Trophoblast cell (in vitro differentiated cells and primary cell): ENCODE measurements around the gene VWA8.

Source experiments
- DNase-seq, 2 donors: peaks; one replicate each; pipeline ENCODE4 v3.0.0-alpha.2; 2016
- H2AFZ ChIP-seq: 2 replicates; pipeline ENCODE4 v1.6.1; 2013; ENCODE audit warnings: low read length, moderate library complexity, mild to moderate bottlenecking; ENCODE audit not compliant: insufficient read depth, poor library complexity
- H2AK5ac ChIP-seq: 2 replicates; pipeline ENCODE4 v1.6.1; 2013; ENCODE audit warnings: mild to moderate bottlenecking, low read length
- H2BK120ac ChIP-seq: 2 replicates; pipeline ENCODE4 v1.6.1; 2013; ENCODE audit warnings: low read length, mild to moderate bottlenecking, moderate library complexity; ENCODE audit not compliant: insufficient read depth, poor library complexity
- H2BK12ac ChIP-seq: 2 replicates; pipeline ENCODE4 v1.6.1; 2013; ENCODE audit warnings: mild to moderate bottlenecking, low read length, moderate library complexity
- H2BK5ac ChIP-seq: 2 replicates; pipeline ENCODE4 v1.6.1; 2013; ENCODE audit warnings: low read length, low read depth, moderate library complexity, mild to moderate bottlenecking; ENCODE audit not compliant: poor library complexity
- H3K14ac ChIP-seq: 2 replicates; pipeline ENCODE4 v1.6.1; 2013; ENCODE audit warnings: mild to moderate bottlenecking, low read length
- H3K18ac ChIP-seq: 2 replicates; pipeline ENCODE4 v1.6.1; 2013; ENCODE audit warnings: mild to moderate bottlenecking, low read length
- H3K23ac ChIP-seq: 2 replicates; pipeline ENCODE4 v1.6.1; 2013; ENCODE audit warnings: low read length
- H3K27ac ChIP-seq: 2 replicates; pipeline ENCODE4 v1.5.1; 2013; ENCODE audit warnings: low read depth, mild to moderate bottlenecking, inconsistent platforms, low read length, moderate library complexity
- H3K27me3 ChIP-seq: 2 replicates; pipeline ENCODE4 v1.6.1; 2013; ENCODE audit warnings: inconsistent platforms, mild to moderate bottlenecking, low read length, moderate library complexity; ENCODE audit not compliant: insufficient read depth
- H3K36me3 ChIP-seq, 2 experiments: 1 replicate in 1 of 2; 2 replicates in 1 of 2; pipeline ENCODE4 v1.6.1; 2013; ENCODE audit warnings: low read length in 2 of 2, mild to moderate bottlenecking in 2 of 2, moderate library complexity in 1 of 2; ENCODE audit not compliant: insufficient read depth in 2 of 2, control insufficient read depth in 1 of 2
- H3K4ac ChIP-seq: 2 replicates; pipeline ENCODE4 v1.6.1; 2013; ENCODE audit warnings: low read depth, mild to moderate bottlenecking, low read length, moderate library complexity
- H3K4me1 ChIP-seq, 2 experiments: 1 replicate in 1 of 2; 2 replicates in 1 of 2; pipeline ENCODE4 v1.6.1; 2013; ENCODE audit warnings: low read length in 2 of 2, mild to moderate bottlenecking in 2 of 2, moderate library complexity in 1 of 2; ENCODE audit not compliant: insufficient read depth in 2 of 2, control insufficient read depth in 1 of 2
- H3K4me2 ChIP-seq: 2 replicates; pipeline ENCODE4 v1.6.1; 2013; ENCODE audit warnings: inconsistent platforms, mild to moderate bottlenecking, low read length, moderate library complexity
- H3K4me3 ChIP-seq: 2 replicates; pipeline ENCODE4 v1.5.1; 2013; ENCODE audit warnings: mild to moderate bottlenecking, low read depth, low read length, inconsistent platforms
- H3K79me1 ChIP-seq: one replicate; pipeline ENCODE4 v1.6.1; 2013; ENCODE audit warnings: low read length
- H3K79me2 ChIP-seq: 2 replicates; pipeline ENCODE4 v1.6.1; 2013; ENCODE audit warnings: low read length, mild to moderate bottlenecking; ENCODE audit not compliant: control insufficient read depth, insufficient read depth, poor library complexity
- H3K9ac ChIP-seq: 2 replicates; pipeline ENCODE4 v1.6.1; 2013; ENCODE audit warnings: mild to moderate bottlenecking, low read length
- H3K9me3 ChIP-seq: 2 replicates; pipeline ENCODE4 v1.6.1; 2013; ENCODE audit warnings: low read depth, mild to moderate bottlenecking, control low read depth, inconsistent platforms, low read length; ENCODE audit not compliant: insufficient read depth
- H4K12ac ChIP-seq: 2 replicates; pipeline ENCODE4 v1.6.1; 2013; ENCODE audit warnings: low read depth, mild to moderate bottlenecking, low read length, moderate library complexity
- H4K8ac ChIP-seq: 2 replicates; pipeline ENCODE4 v1.6.1; 2013; ENCODE audit warnings: low read depth, mild to moderate bottlenecking, low read length, moderate library complexity
- H4K91ac ChIP-seq: one replicate; pipeline ENCODE4 v1.6.1; 2013; ENCODE audit warnings: low read depth, mild to moderate bottlenecking, low read length, moderate library complexity
- WGBS: extraction: QIAGEN DNeasy Blood & Tissue Kit; methylation state at CpG from one replicate; pipeline ENCODE4 v1.1.7; 2013; ENCODE audit warnings: missing lambda C conversion rate; ENCODE audit not compliant: insufficient read length, insufficient coverage; ENCODE audit errors: extremely low coverage; 5-methylcytosine and 5-hydroxymethylcytosine counted together

The VWA8 gene

GRCh38 chr13:41606646-41607045 lies 354.3 kb downstream of the VWA8 start:
- Histone ChIP-seq H3K27me3 (no peaks in the 10 kb centered on the region), H3K36me3 (no peaks in the 10 kb centered on the region), H4K91ac (peak overlapping the region; percentile 11), H3K18ac (no peak overlapping the region), H3K23ac (no peak overlapping the region), H2AK5ac (no peak overlapping the region), H3K79me2 (no peaks in the 10 kb centered on the region), H3K4me2 (no peak overlapping the region), H3K4me1 (peaks cover 12 to 14% of the 10 kb centered on the region in 2 experiments), H3K9ac (no peak overlapping the region), H2AFZ (no peak overlapping the region), H3K9me3 (no peaks in the 10 kb centered on the region), H3K27ac (no peak overlapping the region), H2BK120ac (no peak overlapping the region), H3K79me1 (peaks cover 13% of the 10 kb centered on the region), H3K4ac (no peak overlapping the region), H2BK5ac (no peak overlapping the region), H4K8ac (no peak overlapping the region), H3K14ac (no peak overlapping the region), H2BK12ac (no peak overlapping the region), H4K12ac (no peak overlapping the region), H3K4me3 (no peak overlapping the region)
- peak in 1 of 2 donors; percentile 10 for DNase-seq
- WGBS, result no CpG with 5 or more reads among the region's 2 CpGs

- Histone ChIP-seq H4K91ac (no peak overlapping the region), H3K9me3 (no peaks in the 10 kb centered on the region), H3K18ac (no peak overlapping the region), H3K4me1 (peaks cover 3 to 5% of the 10 kb centered on the region in 2 experiments), H3K79me1 (peaks cover 5% of the 10 kb centered on the region), H3K23ac (no peak overlapping the region), H3K27me3 (no peaks in the 10 kb centered on the region), H3K4me2 (no peak overlapping the region), H3K4me3 (no peak overlapping the region), H3K14ac (no peak overlapping the region), H3K4ac (no peak overlapping the region), H2BK120ac (no peak overlapping the region), H4K12ac (no peak overlapping the region), H3K9ac (no peak overlapping the region), H4K8ac (no peak overlapping the region), H3K36me3 (no peaks in the 10 kb centered on the region), H3K79me2 (no peaks in the 10 kb centered on the region), H2AK5ac (no peak overlapping the region), H2BK12ac (no peak overlapping the region), H3K27ac (no peak overlapping the region), H2BK5ac (no peak overlapping the region), H2AFZ (no peak overlapping the region)
- WGBS, result no CpG with 5 or more reads among the region's 5 CpGs
- DNase-seq, result no peak
Observed at GRCh38 chr13:41605319-41606285, 355.3 kb downstream of the VWA8 start.

GRCh38 chr13:41603917-41604316 lies 357.0 kb downstream of the VWA8 start:
- peak in 1 of 2 donors; percentile 53 for DNase-seq
- no peaks in the 10 kb centered on the region for H3K4me1 ChIP-seq
- H3K18ac ChIP-seq, result no peak overlapping the region
- H3K4me2 ChIP-seq, result no peak overlapping the region
- H3K9me3 ChIP-seq, result no peaks in the 10 kb centered on the region
- no peak overlapping the region for H2AK5ac ChIP-seq
- no peak overlapping the region for H3K9ac ChIP-seq
- H3K36me3 ChIP-seq, result no peaks in the 10 kb centered on the region
- no peaks in the 10 kb centered on the region for H3K27me3 ChIP-seq
- H3K4ac ChIP-seq, result no peak overlapping the region
- no peak overlapping the region for H4K12ac ChIP-seq
- H4K8ac ChIP-seq, result no peak overlapping the region
- no peak overlapping the region for H3K14ac ChIP-seq
- H3K23ac ChIP-seq, result no peak overlapping the region
- H4K91ac ChIP-seq, result no peak overlapping the region
- no peak overlapping the region for H2BK12ac ChIP-seq
- no peak overlapping the region for H2BK120ac ChIP-seq
- H2AFZ ChIP-seq, result no peak overlapping the region
- H3K4me3 ChIP-seq, result no peak overlapping the region
- WGBS, result no CpG with 5 or more reads among the region's 1 CpG
- H2BK5ac ChIP-seq, result no peak overlapping the region
- H3K79me2 ChIP-seq, result no peaks in the 10 kb centered on the region
- no peaks in the 10 kb centered on the region for H3K79me1 ChIP-seq
- H3K27ac ChIP-seq, result no peak overlapping the region

DNA sequence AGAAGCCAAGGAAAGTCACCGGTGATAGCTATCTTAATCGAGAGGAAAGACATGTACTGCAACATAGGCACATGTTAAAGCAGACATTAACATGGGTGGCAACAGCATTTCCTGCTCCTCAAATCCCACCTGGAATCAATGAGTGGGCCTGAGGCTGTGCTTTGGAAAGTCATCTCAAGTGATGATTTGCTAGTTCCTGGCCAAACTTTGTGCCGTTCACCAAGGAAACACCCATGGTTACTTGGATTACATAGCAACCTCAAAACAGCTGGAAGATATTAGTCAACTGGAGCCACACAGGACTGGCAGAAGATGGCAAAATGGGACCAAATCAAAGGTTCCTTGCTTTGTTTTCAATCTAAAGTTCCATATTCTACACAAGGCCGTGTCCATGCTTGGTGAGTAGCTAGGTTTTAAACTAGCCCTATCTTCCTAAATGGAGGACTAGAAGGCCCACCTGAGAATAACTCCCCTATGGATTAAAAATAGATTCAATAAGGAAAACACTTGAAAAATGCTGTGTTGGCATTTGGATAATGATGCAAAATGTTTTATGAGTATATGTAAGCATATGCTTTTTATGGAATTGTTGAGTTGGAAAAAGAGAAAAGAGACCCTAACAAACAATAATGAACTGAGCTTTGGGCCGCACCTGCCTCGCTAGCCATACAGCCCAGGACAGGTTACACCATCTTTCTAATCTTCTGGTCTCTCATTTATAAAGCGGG lies 359.0 kb downstream of the VWA8 start:
- Histone ChIP-seq H4K91ac (no peak overlapping the region), H3K9ac (no peak overlapping the region), H3K79me1 (no peaks in the 10 kb centered on the region), H4K8ac (no peak overlapping the region), H4K12ac (no peak overlapping the region), H3K4ac (no peak overlapping the region), H3K4me3 (no peak overlapping the region), H3K9me3 (no peaks in the 10 kb centered on the region), H2BK120ac (no peak overlapping the region), H3K36me3 (no peaks in the 10 kb centered on the region), H3K27ac (no peak overlapping the region), H3K4me1 (no peaks in the 10 kb centered on the region), H3K27me3 (no peaks in the 10 kb centered on the region), H3K79me2 (no peaks in the 10 kb centered on the region), H3K18ac (no peak overlapping the region), H3K4me2 (no peak overlapping the region), H2BK5ac (no peak overlapping the region), H2AK5ac (no peak overlapping the region), H2AFZ (no peak overlapping the region), H3K23ac (no peak overlapping the region), H3K14ac (no peak overlapping the region), H2BK12ac (no peak overlapping the region)
- no CpG with 5 or more reads among the region's 7 CpGs for WGBS
- DNase-seq, result no peak
